SHP77 (cell line): ENCODE results near the gene FAM114A1.

Experiments used
- DNase-seq, 2 experiments: peaks; one replicate each; lab custom pipeline; 2025; lab: John Stamatoyannopoulos, UW

FAM114A1 gene

DNA sequence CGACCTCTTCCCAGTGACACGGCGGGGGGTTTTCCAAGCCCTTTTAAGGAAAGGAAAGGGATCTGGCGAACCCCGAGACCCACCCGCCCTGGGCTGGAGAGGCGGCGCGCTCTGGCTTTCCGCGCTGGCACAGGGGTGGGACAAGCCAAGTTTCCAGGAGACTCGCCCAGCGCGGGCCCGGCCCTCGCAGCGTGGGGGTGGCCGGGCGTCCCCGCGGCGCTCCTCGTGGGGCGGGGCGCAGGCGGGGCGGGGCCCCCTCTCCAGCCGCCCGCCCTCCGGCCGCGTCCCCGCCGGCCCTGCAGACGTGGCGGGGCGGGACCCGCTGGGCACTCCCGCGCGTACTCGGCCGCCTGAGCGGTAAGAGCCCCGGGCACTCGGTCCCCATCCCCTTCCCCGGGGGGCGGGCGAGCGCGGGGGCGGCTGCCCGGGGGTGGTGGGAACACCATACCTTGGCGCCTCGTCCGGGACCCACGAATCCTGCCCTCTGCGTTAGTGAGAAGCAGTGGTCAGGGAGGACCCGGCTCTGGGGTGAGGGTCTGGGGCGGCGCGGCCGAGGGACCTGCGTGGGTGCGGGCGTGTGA is at the start of gene FAM114A1:
FAM114A1 (plus strand) TSS at position 329 of the 581 bp plus-strand sequence. CDS start 10,273 bp downstream, outside the sequence.
- DNase-seq: no peak

DNA sequence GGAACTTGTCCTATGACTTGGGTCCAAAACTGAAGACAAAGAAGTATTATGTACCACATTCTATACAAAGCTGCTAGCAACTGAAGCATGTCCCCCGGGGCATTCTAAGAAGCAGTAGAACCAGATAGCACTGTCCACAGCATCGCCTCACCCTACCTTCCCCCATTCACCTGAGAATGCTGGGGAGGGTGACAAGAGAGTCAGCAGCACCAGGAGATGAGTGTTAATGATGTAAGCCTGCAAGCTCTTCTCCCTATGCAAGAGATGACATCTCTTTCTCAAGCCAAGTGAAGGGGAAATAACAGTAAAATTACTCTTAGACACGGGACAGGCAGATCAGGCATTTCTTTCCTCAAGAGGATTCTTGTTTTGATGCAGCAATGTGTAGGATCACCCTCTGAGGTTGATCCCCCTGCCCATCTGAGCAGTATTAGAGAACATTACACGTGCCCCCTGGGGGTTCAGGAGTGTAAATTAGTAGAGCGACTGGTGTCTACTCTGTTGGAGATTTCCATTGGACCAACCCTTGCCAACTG is 49.1 kb upstream of the FAM114A1 start:
- no peak for DNase-seq

DNA sequence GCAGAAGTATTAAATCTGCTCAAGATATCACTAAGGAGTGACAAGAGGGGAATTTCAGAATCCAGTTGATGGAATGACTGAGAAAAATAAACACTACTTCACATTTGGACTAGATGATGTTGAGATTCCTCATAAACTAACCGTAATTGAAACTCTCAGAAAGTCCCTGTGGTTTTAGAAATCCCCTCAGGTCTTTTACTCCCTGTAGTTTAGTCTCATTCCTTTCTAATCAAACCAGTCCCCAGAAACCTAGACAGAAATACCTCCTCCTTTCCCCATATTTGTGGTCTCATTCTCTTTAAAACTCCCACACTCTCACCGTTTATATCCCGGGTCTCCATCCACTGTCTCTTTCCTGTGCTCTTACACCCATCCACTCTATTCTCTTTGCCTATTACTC is 48.0 kb upstream of the FAM114A1 start:
- no peak for DNase-seq

DNA sequence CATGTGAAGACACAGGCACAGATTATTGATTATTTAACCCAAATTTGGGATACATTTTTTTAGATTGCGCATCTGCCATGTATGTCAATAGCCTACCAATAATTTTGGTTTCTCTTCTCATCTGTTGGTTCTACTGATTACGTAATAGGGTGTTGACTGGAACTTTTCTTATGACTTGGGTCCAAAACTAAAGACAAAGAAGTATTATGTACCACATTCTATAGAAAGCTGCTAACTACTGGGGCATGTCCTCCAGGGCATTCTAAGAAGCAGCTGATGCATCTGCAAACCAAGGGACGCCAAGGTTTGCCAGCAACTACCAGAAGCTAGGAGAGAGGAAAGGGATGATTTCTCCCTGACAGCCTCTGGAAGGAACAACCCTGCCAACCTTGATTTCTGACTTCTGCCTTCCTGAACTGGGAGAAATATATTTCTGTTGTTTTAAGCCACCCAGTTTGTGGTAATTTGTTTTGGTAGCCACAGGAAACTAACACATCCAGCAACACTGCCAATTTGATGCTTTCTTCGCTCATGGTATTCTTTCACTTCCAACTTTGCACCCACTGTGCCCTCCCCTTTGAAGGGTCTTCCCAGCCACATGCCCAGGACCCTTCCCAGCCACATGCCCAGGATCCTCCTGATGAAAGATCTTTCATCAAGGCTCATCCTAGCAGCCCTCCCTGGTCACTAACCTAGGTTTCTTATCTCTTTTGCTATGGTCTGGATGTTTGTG is 47.1 kb upstream of the FAM114A1 start:
- no peak for DNase-seq

DNA sequence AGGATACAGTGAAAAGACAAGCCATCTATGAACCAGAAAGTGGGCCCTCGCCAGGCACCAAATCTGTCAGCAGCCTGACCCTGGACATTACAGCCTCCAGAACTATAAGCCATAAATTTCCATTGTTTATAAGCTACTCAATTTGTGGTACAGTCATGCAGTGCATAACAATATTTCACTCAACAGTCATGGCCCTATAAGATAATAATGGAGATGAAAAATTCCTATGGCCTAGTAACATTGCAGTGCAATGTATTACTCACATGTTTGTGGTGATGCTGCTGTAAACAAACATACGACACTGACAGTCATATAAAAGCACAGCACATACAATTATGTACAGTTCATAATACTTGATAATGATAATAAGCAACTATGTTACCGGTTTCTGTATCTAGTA is 45.9 kb upstream of the FAM114A1 start:
- DNase-seq: no peak

DNA sequence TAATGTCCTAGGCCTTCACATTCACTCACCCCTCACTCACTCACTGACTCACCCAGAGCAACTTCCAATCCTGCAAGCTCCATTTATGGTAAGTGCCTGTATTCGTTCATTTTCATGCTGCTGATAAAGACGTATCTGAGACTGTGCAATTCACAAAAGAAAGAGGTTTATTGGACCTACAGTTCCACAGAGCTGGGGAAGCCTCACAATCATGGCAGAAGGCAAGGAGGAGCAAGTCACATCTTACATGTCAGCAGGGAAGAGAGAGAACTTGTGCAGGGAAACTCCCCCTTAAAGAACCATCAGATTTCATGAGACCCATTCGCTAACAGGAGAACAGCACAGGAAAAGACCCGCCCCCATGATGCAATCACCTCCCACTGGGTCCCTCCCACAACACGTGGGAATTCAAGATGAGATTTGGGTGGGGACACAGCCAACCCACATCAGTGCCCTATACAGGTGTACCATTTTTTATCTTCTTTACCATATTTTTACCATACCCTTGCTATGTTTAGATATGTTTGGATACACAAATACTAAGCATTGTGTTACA is 44.8 kb upstream of the FAM114A1 start:
- DNase-seq: no peak

DNA sequence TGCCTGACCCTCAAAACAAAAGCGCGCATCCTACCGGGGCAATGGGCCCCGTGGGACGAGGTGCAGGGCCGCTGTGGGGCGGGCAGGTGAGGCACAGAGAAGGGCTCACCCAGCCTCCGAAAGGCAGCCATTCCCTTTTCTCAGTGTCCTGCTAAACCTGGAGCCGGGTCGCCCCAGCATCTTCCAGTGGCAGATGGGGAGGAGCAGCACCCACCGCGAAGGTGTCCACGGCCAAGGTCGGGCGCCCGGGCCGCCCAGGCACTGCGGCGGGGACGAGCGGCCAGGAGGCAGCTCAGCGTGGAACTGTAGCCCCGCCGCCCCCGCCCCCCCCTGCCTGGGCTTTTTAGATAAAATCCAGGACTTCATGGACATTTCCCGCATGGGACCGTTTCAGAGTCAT is 43.8 kb upstream of the FAM114A1 start:
- no peak for DNase-seq

DNA sequence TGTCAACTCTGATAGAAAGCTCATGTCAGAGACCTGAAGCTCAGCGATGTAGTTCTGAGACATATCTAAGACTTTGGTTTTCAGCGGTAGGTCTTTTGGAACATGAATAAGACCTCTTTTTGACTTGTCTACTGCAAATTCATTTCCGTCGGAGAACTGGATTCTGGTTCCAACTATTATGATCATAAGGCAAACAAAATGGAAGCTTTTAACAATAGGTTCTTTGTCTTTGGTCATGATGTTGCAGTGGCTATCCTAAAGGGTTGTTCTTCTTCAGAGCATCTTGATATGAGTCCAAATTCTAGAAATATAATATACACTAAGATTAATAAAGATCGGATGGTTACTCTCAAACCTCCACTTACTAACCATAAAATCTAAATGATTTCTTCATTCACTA is 38.4 kb upstream of the FAM114A1 start:
- no peak for DNase-seq

DNA sequence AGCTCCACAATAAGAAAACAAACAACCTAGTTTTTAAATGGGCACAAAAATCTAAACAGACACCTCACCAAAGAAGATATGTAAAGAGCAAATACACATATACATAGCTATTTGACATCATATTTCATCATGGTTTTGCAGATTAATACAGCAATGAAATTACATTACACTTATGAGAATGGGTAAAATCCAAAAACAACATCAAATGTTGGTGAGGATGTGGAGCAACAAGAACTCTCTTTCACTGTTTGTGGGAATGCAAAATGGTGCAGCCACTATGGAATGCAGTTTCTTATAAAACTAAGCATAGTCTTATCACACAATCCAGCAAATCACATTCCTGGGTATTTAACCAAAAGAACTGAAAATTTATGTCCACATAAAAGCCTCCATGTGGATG is 36.0 kb upstream of the FAM114A1 start:
- DNase-seq: no peak

DNA sequence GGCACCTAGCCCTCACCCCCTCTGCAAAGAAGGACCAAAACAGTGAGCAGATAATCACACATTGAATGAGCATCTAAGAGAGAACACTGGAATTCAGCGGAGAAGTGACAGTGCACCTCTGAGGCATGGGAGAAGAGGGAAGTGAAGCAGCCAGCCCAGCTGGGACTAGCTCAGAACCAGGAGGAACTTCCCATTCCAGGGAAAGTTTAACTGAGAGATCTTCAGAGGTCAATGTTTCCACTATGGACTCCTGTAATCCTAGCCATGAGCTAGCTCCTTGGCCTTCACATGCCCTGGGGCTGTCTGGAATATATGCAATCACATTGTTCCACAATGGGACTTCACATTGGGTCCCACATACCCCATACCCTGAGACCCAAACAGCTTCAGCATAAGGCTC is 35.4 kb upstream of the FAM114A1 start:
- DNase-seq: no peak

DNA sequence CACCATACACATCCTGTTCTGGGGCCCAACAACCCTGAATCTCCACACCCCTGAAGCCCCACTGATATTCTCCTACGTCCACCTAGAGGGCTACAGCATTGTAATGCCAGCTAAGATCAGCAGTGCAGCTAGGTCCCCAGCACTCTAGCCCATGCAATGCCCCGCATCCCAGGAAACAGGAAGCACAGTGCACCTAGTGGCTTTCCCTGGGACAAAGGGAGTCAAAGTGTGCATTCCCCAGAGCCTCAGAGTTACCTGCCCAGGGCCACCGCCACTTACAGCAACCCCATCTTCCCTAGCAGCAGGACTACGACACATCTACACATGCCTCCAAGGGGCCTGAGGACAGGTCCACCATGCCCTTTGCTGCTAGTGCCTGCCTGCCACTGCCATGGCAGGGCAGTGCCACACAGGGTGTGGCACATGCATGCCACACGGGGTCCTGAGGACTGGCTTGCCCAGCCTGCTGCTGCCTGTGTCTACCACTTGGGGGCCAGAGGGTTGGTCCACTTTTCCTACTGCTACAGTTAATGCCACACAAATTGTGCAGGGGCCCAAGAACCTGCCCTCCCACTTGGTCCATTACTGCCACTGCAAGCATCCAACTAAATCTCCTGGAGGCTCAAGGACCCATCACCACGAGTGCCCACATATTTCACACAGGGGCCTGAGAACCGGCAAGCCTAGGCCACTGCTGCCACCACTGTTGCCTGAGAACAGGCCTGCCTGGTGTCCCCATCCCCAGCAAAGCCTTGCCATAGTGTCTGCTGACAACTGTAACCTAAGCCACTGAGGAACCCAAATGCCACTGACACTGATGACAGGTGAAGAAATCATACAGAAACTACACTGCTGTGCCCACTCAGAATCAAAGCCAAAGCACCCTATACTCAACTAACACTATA is 34.7 kb upstream of the FAM114A1 start:
- no peak for DNase-seq

DNA sequence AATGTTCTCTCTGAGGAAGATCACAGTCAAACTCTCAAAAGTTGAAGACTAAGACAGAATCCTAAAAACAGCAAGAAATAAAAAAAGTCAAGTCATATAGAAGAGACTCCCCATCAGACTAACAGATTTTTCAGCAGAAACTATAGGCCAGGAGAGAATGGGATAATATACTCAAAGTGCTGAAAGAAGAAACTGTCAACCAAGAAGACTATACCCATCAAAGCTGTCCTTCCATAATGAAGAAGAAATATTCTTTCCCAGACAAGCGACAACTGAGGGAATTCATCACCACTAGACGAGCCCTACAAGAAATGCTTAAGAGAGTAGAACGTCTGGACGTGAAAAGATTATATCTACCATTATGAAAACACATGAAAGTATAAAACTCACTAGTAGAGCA is 33.0 kb upstream of the FAM114A1 start:
- no peak for DNase-seq

DNA sequence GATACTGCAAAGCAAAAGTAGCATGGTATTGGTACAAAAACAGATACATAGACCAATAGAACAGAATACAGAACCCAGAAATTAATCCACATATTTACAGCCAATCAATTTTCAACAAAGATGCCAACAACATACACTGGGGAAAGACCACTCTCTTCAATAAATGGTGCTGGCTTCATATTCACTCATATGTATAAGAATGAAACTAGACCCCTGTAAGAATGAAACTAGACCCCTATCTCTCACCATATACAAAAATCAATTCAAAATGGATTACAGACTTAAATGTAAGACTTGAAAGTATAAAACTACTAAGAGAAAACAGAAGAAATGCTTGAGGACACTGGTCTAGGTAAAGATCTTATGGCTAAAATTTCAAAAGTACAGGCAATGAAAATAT is 30.3 kb upstream of the FAM114A1 start:
- DNase-seq: no peak

DNA sequence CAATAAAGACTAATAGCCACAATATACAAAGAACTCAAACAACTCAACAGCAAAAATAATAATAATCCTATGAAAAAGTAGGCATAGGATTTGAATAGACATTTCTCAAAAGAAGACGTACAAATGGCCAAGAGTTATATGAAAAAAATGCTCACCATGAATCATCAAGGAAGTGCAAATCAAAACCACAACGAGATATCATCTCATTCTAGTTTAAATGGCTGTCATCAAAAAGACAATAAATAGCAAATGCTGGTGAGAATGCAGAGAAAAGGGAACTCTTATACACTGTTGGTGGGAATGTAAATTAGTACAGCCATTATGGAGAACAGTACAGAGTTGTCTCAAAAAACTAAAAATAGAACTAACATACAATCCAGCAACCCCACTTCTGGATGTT is 29.8 kb upstream of the FAM114A1 start:
- DNase-seq: no peak

DNA sequence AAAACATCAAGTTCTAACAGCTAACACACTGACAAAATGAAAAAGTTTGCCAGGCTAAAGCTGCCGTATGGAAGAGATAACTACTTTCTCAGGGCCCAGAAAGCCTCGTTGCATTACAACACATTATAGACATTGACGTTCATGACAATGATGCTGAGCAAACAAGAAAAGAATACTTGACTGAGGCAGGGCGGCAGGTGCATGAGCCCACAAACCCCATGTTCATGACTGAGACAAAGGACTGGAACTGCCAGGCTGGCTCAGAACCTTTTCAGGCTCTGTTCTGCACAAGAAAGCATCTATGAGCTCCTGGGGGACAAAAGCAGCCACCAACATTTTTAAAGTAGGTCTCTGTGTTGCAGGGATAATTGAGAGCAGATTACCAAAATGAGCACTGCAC is 24.6 kb upstream of the FAM114A1 start:
- peak; percentile 41 to 60 for DNase-seq

DNA sequence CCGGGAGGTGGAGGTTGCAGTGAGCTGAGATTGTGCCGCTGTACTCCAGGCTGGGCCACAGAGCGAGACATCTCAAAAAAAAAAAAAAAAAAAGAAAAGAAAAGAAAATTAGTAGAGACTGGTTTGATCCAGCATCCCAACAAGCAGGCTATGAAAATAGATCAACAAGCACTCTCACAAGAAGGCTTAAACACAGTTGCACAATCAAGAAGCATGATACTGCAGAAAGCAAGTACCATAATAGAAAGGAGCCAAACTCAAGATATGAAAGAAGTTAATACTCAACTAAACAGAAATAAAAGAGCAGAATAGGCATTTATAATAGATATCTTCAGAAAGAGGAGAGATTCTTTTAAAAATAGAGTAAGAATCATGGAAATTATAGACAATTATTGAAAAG is 21.6 kb upstream of the FAM114A1 start:
- DNase-seq: no peak

DNA sequence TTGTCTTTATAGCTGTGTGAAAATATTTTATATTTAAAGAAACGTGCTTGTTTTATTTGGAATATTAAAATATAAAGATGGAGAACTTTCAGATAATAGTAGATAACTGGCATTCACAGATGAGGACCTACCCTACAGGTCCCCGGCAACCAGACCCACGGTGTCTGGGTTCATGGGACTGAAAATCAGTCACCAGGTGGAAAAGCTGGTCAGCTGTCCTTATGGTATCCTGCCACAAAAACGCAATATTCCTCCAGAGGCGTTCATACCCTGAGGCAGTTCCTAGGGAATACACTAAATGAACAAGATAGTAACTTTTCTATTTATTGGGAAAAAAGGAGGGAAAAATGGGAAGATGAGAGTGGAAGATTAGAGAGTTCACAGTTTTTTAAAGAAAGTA is 12.1 kb upstream of the FAM114A1 start:
- DNase-seq: no peak

DNA sequence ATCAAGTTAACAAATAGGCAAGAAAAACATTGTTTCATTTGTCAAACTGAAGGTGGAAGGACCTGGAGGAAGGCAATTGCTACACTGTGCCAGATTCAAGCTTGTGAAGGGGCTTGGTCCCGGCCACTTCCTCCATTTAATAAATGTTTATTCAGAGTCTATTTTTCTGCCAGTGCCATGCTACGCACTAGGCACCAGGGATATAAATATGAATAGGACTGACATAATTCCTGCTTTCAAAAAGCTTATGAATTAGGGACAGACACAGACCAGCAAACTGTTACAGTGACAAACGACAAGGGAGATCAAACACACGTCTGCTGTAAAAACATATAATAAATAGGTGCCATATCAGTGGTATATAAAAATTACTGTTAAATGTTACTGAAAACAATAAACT is 11.6 kb upstream of the FAM114A1 start:
- no peak for DNase-seq

DNA sequence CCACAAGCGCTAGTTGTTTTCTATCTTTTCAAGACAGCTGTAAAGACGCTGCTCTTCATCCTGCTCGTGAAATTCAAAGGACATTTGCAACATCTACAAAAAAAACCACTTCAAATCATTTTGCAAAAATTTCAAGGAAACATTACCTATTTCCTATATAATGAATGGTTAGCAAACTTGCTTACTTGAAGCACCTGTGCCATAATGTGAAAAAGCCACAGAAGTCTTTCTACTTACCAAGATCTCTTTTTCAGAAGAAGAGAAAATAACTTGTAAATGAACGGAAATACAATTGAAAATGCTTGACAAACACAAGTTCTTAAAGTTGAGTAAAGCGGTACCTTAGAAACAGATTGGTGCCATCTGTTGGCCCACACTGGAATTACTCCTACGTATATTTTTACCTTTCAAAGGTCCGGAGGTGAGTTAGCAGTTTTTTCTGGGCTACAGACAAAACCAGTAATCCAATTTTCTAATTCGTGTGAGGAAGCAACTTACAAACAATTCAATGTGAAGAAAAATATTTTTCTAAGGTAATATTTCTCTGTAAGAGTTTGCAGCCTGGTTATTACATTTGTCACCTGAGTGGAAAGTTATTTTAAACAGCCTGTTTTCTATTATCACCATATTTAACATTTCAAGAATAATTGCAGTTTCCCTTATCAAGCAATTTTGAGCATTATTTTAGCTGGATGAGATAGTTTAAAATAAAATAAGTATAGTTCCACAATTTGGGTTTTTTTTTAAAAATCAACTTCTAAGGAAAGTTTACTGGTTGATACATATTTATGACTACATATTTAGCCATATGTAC is 10.9 kb upstream of the FAM114A1 start, which contains the start of gene TLR6:
TLR6 (minus strand) TSS at position 294 of the 814 bp plus-strand sequence. CDS start 27,344 bp downstream, outside the sequence.
- peak in 1 of 2 experiments; percentile 14 for DNase-seq

DNA sequence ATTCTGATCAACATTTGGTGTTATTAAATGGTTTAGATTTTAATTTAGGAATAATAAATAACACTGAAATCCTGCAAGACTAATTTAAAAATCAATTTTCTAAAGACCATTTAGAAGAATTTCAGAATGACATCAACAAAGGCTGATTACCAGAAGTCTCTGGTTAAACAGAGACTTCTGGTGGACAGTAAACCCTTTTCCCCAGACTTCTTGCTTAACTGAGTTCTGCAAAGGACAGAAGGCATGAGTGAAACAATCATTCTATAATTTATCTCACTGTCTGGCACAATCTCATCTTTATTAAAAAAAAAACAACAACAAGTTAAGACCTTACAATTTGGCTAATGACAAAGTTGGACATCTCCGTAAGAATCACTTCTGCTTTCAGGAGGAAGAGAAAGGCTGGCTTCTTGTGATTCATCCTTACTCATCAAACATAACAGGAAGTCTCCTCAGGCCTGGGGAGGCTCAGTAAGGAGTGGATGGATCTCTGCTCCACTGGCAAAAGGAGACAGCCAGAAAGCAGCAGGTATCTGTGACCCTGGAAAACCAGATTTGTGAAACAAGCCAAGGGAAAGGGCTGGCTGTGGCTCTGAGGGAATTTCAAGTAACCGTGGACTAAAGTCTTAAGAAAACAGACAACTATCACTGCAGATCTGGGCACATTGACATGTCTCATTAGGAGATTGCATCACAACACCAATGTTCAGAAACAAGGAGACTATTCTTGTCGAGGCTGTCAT is 10.1 kb upstream of the FAM114A1 start:
- no peak for DNase-seq

DNA sequence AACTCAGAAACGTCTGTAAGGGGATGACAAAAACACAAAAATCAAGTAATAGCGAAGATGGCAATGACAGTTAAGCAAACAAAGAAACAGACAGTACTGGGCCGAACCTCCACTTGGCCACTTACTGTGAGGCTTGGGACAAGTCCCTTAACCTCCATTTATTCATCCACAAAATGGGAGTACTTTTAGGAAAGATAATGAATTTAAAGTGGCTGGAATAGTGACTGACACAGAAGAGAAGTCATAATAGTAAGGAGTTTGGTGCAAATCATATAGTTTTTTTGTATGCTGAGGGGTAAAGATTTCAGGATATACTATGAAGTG is 9.5 kb upstream of the FAM114A1 start:
- no peak for DNase-seq
